ENCODE data around the gene ITPR2. TPM values are rescaled to one million over a fixed set of nuclear protein-coding genes. Genes with fewer than 3 reads are reported as not detected.

ITPR2 gene
- total and polyA plus RNA-seq, 4 donors = 11.7 to 93.3 (median 35.4) TPM

GRCh38 chr12:26622601-26623000, 210.4 kb downstream of the ITPR2 start:
- no peak for DNase-seq (ENCODE audit: low spot score)
- Histone ChIP-seq H3K36me3 (ENCODE audit: control insufficient read depth in 4 of 4, insufficient read depth in 3 of 4, low read depth in 1 of 4, low read length in 3 of 4) (peaks cover 5 to 63% (median 60%) of the 10 kb centered on the region in 4 donors), H3K4me3 (ENCODE audit: low read depth in 1 of 3, low read length in 3 of 3) (no peak overlapping the region), H3K27me3 (ENCODE audit: control insufficient read depth in 4 of 4, insufficient read depth in 4 of 4, low read length in 3 of 4) (no peaks in the 10 kb centered on the region), H3K9ac (ENCODE audit: low read depth in 1 of 2, low read length in 2 of 2) (no peak overlapping the region), H3K4me1 (ENCODE audit: control insufficient read depth in 4 of 4, insufficient read depth in 4 of 4, low read length in 3 of 4) (no peaks in the 10 kb centered on the region), H3K27ac (ENCODE audit: low read depth in 1 of 2, low read length in 2 of 2) (no peak overlapping the region), H3K9me3 (ENCODE audit: control insufficient read depth in 4 of 4, low read length in 3 of 4) (no peaks in the 10 kb centered on the region)
- WGBS = 95% methylated on average over 5 of the region's 5 CpGs
- TF ChIP-seq RAD21 (IDR thresholded peaks at IDR 0.05) (no peak), MAX (IDR thresholded peaks at IDR 0.05) (no peak), ATF3 (IDR thresholded peaks at IDR 0.05) (no peak), SP1 (IDR thresholded peaks at IDR 0.05) (no peak), EGR1 (IDR thresholded peaks at IDR 0.05; ENCODE audit: low read depth in 2 of 2) (no peak), FOXA2 (IDR thresholded peaks at IDR 0.05) (no peak), CTCF (IDR thresholded peaks at IDR 0.05; ENCODE audit: low read depth, low read length, missing input control) (no peak), FOXA1 (IDR thresholded peaks at IDR 0.05) (no peak), REST (IDR thresholded peaks at IDR 0.05) (no peak), NR2F2 (IDR thresholded peaks at IDR 0.05) (no peak), YY1 (IDR thresholded peaks at IDR 0.05) (no peak), GABPA (IDR thresholded peaks at IDR 0.05 in 1 of 2, conservative IDR thresholded peaks at IDR 0.05 in 1 of 2) (no peak), JUND (IDR thresholded peaks at IDR 0.05) (no peak), HNF4A (conservative IDR thresholded peaks at IDR 0.05) (no peak), ZBTB33 (IDR thresholded peaks at IDR 0.05) (no peak), TAF1 (conservative IDR thresholded peaks at IDR 0.05) (no peak), RXRA (IDR thresholded peaks at IDR 0.05) (no peak), HNF4G (IDR thresholded peaks at IDR 0.05) (no peak)
